Mesenchymal stem cell (in vitro differentiated cells and primary cell): Measurements from ENCODE around the gene ARMH3.

Experiments
- DNase-seq: peaks from one replicate; pipeline ENCODE4 v3.0.0-alpha.2; 2013
- H2AFZ ChIP-seq: one replicate; pipeline ENCODE4 v1.6.1; 2013; ENCODE audit warnings: low read depth, mild to moderate bottlenecking, control low read depth, inconsistent platforms, low read length, moderate library complexity
- H2AK5ac ChIP-seq: 2 replicates; pipeline ENCODE4 v1.6.1; 2013; ENCODE audit warnings: low read length, moderate library complexity, mild to moderate bottlenecking, inconsistent platforms; ENCODE audit not compliant: severe bottlenecking
- H2BK120ac ChIP-seq: one replicate; pipeline ENCODE4 v1.6.1; 2013; ENCODE audit warnings: low read depth, mild to moderate bottlenecking, inconsistent platforms, low read length, moderate library complexity
- H2BK12ac ChIP-seq, 2 experiments: one replicate each; pipeline ENCODE4 v1.6.1; 2013; ENCODE audit warnings: inconsistent platforms in 2 of 2, low read length in 2 of 2, mild to moderate bottlenecking in 2 of 2, moderate library complexity in 2 of 2, control low read depth in 1 of 2
- H2BK15ac ChIP-seq: one replicate; pipeline ENCODE4 v1.6.1; 2013; ENCODE audit warnings: mild to moderate bottlenecking, low read depth, inconsistent platforms; ENCODE audit not compliant: poor library complexity, severe bottlenecking
- H2BK5ac ChIP-seq: 2 replicates; pipeline ENCODE4 v1.6.1; 2013; ENCODE audit warnings: low read depth, mild to moderate bottlenecking, low read length, control low read depth, inconsistent platforms; ENCODE audit not compliant: poor library complexity, severe bottlenecking
- H3K14ac ChIP-seq, 2 experiments: one replicate each; pipeline ENCODE4 v1.6.1; 2013; ENCODE audit warnings: inconsistent platforms in 2 of 2, low read length in 2 of 2, control low read depth in 1 of 2, mild to moderate bottlenecking in 1 of 2, moderate library complexity in 1 of 2
- H3K18ac ChIP-seq, 2 experiments: one replicate each; pipeline ENCODE4 v1.6.1; 2013; ENCODE audit warnings: inconsistent platforms in 2 of 2, low read length in 2 of 2, control low read depth in 1 of 2, low read depth in 1 of 2, mild to moderate bottlenecking in 1 of 2
- H3K23ac ChIP-seq, 2 experiments: one replicate each; pipeline ENCODE4 v1.6.1; 2013; ENCODE audit warnings: inconsistent platforms in 2 of 2, low read length in 2 of 2, mild to moderate bottlenecking in 2 of 2, moderate library complexity in 2 of 2, control low read depth in 1 of 2
- H3K27ac ChIP-seq: 2 replicates; pipeline ENCODE4 v1.5.1; 2013; ENCODE audit warnings: mild to moderate bottlenecking, moderate library complexity, low read length, control low read depth, inconsistent platforms; ENCODE audit not compliant: poor library complexity, severe bottlenecking
- H3K27me3 ChIP-seq, 2 experiments: 2 replicates each; pipeline versions ENCODE4 v1.6.1 to v1.7.0; 2013; ENCODE audit warnings: low read length in 2 of 2, mild to moderate bottlenecking in 2 of 2, moderate library complexity in 2 of 2, control low read depth in 1 of 2, inconsistent platforms in 1 of 2; ENCODE audit not compliant: control insufficient read depth in 1 of 2, insufficient read depth in 1 of 2
- H3K36me3 ChIP-seq, 2 experiments: 2 replicates each; pipeline versions ENCODE4 v1.6.1 to v1.7.0; 2013; ENCODE audit warnings: low read length in 2 of 2, control low read depth in 1 of 2, inconsistent platforms in 1 of 2, low read depth in 1 of 2, mild to moderate bottlenecking in 1 of 2; ENCODE audit not compliant: insufficient read depth in 2 of 2, control insufficient read depth in 1 of 2
- H3K4ac ChIP-seq, 2 experiments: one replicate each; pipeline ENCODE4 v1.6.1; 2013; ENCODE audit warnings: inconsistent platforms in 2 of 2, low read length in 2 of 2, mild to moderate bottlenecking in 2 of 2, moderate library complexity in 2 of 2, control low read depth in 1 of 2, low read depth in 1 of 2
- H3K4me1 ChIP-seq: 2 replicates; pipeline ENCODE4 v1.6.1; 2013; ENCODE audit warnings: low read depth, low read length, control low read depth; ENCODE audit not compliant: control insufficient read depth, insufficient read depth
- H3K4me2 ChIP-seq: 2 replicates; pipeline ENCODE4 v1.6.1; 2013; ENCODE audit warnings: low read length, mild to moderate bottlenecking, inconsistent platforms; ENCODE audit not compliant: poor library complexity, severe bottlenecking
- H3K4me3 ChIP-seq, 2 experiments: 2 replicates each; pipeline versions ENCODE4 v1.5.1 to v1.7.0; 2013; ENCODE audit warnings: low read length in 2 of 2, mild to moderate bottlenecking in 2 of 2, control low read depth in 1 of 2, low read depth in 1 of 2; ENCODE audit not compliant: insufficient read depth in 1 of 2
- H3K79me1 ChIP-seq: replicated peaks from 2 replicates; pipeline ENCODE4 v1.6.1; 2013; ENCODE audit warnings: mild to moderate bottlenecking, control low read depth, low read length, inconsistent platforms; ENCODE audit not compliant: poor library complexity, severe bottlenecking
- H3K9ac ChIP-seq: 2 replicates; pipeline ENCODE4 v1.7.0; 2013; ENCODE audit warnings: mild to moderate bottlenecking, low read length, moderate library complexity
- H3K9me3 ChIP-seq: 2 replicates; pipeline ENCODE4 v1.7.0; 2013; ENCODE audit warnings: mild to moderate bottlenecking, low read length; ENCODE audit not compliant: control insufficient read depth
- H4K8ac ChIP-seq: one replicate; pipeline ENCODE4 v1.6.1; 2013; ENCODE audit warnings: inconsistent platforms, mild to moderate bottlenecking, low read length, moderate library complexity
- H4K91ac ChIP-seq: one replicate; pipeline ENCODE4 v1.6.1; 2013; ENCODE audit warnings: mild to moderate bottlenecking, low read length, inconsistent platforms
- WGBS: methylation state at CpG from one replicate; pipeline ENCODE4 v1.1.7; 2013; ENCODE audit warnings: mixed read lengths; 5-methylcytosine and 5-hydroxymethylcytosine counted together

Gene ARMH3

DNA sequence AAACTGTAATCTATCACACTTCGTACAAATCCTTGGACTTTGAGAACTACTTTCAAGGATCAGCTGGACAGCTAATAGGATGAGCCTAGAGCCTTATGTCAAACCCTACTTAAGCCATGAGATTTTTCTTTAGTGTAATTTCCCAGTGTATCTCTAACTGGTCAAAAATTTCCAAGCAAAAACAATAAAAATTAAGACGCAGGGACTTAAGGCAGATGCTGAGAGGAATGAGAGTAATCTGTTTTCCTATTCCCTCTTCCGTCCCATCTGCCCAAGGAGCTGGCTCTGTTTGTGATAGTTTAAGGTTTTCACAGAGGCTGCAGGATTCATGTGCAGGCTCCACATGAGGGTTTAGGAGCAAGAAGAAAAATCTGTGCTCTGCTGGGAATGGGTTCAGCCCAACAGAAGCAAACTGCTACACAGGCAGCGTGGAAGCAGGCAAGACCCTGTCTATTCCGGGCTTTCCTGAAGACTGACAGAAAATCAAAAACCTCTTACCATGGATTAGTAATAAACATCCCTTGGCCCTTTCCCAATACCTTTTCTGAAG lies 62.2 kb downstream of the ARMH3 start:
- Histone ChIP-seq H3K18ac (no peak overlapping the region), H3K27me3 (no peaks in the 10 kb centered on the region), H2AK5ac (no peak overlapping the region)

DNA sequence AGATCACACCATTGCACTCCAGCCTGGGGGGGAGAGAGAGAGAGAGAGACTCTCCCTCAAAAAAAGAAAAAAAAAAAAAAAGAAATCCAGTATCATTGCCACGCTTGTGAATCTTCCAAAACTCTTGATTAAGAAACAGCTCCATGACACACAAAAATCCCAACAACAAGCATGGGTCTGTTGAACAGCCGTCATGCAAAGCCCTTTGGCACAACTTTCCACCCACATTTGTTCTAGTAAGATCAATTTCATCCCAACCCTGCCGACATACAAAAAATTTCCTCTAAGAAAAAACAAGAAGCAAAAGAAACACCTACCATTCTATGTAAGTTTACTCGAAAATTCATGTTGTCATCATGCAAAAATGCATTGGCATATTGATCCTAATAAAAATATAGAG lies 62.8 kb downstream of the ARMH3 start:
- Histone ChIP-seq H3K27ac (no peak overlapping the region), H3K4me2 (no peak overlapping the region), H3K36me3 (peaks cover 18 to 74% of the 10 kb centered on the region in 2 experiments), H4K8ac (no peak overlapping the region), H2AFZ (no peak overlapping the region), H2AK5ac (no peak overlapping the region), H2BK120ac (no peak overlapping the region), H3K23ac (no peak overlapping the region), H2BK12ac (no peak overlapping the region), H3K14ac (no peak overlapping the region), H2BK5ac (no peak overlapping the region), H3K4me1 (no peaks in the 10 kb centered on the region), H2BK15ac (no peak overlapping the region), H3K27me3 (no peaks in the 10 kb centered on the region), H3K4ac (no peak overlapping the region), H3K18ac (no peak overlapping the region), H4K91ac (no peak overlapping the region), H3K79me1 (no peaks in the 10 kb centered on the region), H3K9ac (no peak overlapping the region), H3K4me3 (no peak overlapping the region), H3K9me3 (no peaks in the 10 kb centered on the region)
- WGBS = 96% methylated on average over 3 of the region's 4 CpGs
- DNase-seq = no peak

More for the DNA sequence above, 62.2 kb downstream of the ARMH3 start:
- 93% methylated on average over 5 of the region's 5 CpGs for WGBS
- H3K4me2 ChIP-seq = no peak overlapping the region
- no peak overlapping the region for H3K9ac ChIP-seq
- H3K4me1 ChIP-seq = no peaks in the 10 kb centered on the region
- no peaks in the 10 kb centered on the region for H3K79me1 ChIP-seq
- H3K23ac ChIP-seq = no peak overlapping the region
- no peak overlapping the region for H2AFZ ChIP-seq
- H4K8ac ChIP-seq = no peak overlapping the region
- H4K91ac ChIP-seq = no peak overlapping the region
- no peak overlapping the region for H2BK15ac ChIP-seq
- no peak overlapping the region for H3K4me3 ChIP-seq
- H2BK5ac ChIP-seq = no peak overlapping the region
- no peak overlapping the region for H2BK12ac ChIP-seq
- no peak overlapping the region for H3K4ac ChIP-seq
- DNase-seq = no peak
- no peak overlapping the region for H2BK120ac ChIP-seq
- H3K9me3 ChIP-seq = no peaks in the 10 kb centered on the region
- H3K27ac ChIP-seq = no peak overlapping the region
- peaks cover 14 to 75% of the 10 kb centered on the region in 2 experiments for H3K36me3 ChIP-seq
- no peak overlapping the region for H3K14ac ChIP-seq

DNA sequence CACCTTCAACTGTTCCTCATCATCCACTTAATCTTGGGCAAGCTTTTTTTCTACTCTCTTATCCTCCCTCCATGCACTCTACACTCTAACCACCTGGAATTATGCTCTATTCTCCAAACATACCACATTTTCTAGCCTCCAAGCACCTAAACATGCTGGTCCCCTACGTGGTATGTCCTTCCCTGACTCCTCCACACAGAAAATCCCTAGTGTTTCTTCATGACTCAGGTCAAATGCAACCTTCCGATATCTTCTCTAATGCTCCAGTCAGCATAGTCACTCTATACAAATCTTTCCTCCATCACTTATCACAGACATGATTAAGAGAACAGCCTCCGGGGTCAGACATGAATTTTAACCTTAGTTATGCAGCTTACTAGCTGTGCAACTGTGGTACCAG lies 68.8 kb downstream of the ARMH3 start:
- Histone ChIP-seq H2BK12ac (no peak overlapping the region), H2BK120ac (no peak overlapping the region), H3K23ac (no peak overlapping the region), H3K14ac (no peak overlapping the region), H2BK5ac (no peak overlapping the region), H3K18ac (no peak overlapping the region), H3K4me2 (no peak overlapping the region), H3K9me3 (no peaks in the 10 kb centered on the region), H3K27me3 (no peaks in the 10 kb centered on the region), H4K8ac (no peak overlapping the region), H3K9ac (no peak overlapping the region), H3K79me1 (peaks cover 2% of the 10 kb centered on the region), H3K4ac (no peak overlapping the region), H3K4me3 (no peak overlapping the region), H2AK5ac (no peak overlapping the region), H2BK15ac (no peak overlapping the region), H4K91ac (no peak overlapping the region), H3K27ac (no peak overlapping the region), H2AFZ (no peak overlapping the region), H3K4me1 (no peaks in the 10 kb centered on the region), H3K36me3 (peaks cover 28 to 89% of the 10 kb centered on the region in 2 experiments)
- no peak for DNase-seq
- WGBS = 93% methylated on average over 3 of the region's 3 CpGs

DNA sequence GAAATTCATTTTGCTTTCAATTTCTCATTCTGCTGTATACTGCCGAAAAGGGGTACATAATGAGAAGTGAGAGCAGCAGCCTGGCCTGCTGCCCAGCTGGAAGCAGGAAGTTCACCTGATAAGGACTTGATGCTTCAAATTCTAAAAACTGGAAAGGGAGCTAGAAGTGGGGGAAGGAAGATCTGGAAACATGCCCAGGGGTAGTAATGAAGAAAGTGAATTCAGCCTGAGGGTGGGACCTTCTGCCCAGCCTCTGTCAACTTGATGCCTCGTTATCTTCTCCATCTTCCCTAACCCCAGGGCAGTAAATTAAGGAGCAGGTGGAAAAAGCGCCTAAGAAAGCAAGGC lies 69.4 kb downstream of the ARMH3 start:
- Histone ChIP-seq H2AFZ (no peak overlapping the region), H3K9ac (no peak overlapping the region), H3K4ac (no peak overlapping the region), H3K4me2 (no peak overlapping the region), H4K8ac (no peak overlapping the region), H3K9me3 (no peaks in the 10 kb centered on the region), H3K14ac (no peak overlapping the region), H4K91ac (no peak overlapping the region), H2BK5ac (no peak overlapping the region), H3K18ac (no peak overlapping the region), H3K27ac (no peak overlapping the region), H2BK120ac (no peak overlapping the region), H3K4me3 (no peak overlapping the region), H3K4me1 (no peaks in the 10 kb centered on the region), H3K23ac (no peak overlapping the region), H2BK15ac (no peak overlapping the region), H2AK5ac (no peak overlapping the region), H3K79me1 (peaks cover 2% of the 10 kb centered on the region), H3K36me3 (peaks cover 28 to 86% of the 10 kb centered on the region in 2 experiments), H2BK12ac (no peak overlapping the region), H3K27me3 (no peaks in the 10 kb centered on the region)
- DNase-seq = no peak
- 70% methylated on average over 1 of the region's 3 CpGs for WGBS
